Measurements from ENCODE around the gene SLC27A1. TPM values are rescaled to one million over a fixed set of nuclear protein-coding genes. Genes with fewer than 3 reads are reported as not detected.

The SLC27A1 gene
- total and polyA plus RNA-seq, 9 of the 15 experiments (the other 6 are each of a cell fraction or from before 2014, with no cell fraction given): 0.06 to 3.0 (median 1.1) TPM

DNA sequence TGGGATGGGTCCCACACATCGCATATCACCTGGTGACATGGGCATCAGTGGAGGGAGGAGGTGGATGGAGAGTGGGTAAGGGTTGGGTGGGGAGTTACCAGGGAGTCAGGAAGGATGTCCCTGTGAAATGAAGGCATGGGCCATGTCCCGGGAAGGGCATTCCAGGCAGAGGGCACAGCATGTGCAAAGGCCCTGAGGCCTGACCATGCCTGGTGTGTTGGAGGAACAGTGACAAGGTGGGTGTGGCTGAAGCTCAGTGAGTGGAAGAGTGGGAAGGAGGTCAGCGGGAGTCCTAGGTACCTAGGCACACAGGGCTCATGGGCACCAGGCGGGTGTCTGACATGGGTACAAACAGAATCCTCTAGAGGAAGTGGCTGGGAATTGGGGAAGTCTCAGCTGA is 74.1 kb downstream of the SLC27A1 start:
- CTCF ChIA-PET (ENCODE audit: low intra/inter-chr PET ratio): no interaction called here

DNA sequence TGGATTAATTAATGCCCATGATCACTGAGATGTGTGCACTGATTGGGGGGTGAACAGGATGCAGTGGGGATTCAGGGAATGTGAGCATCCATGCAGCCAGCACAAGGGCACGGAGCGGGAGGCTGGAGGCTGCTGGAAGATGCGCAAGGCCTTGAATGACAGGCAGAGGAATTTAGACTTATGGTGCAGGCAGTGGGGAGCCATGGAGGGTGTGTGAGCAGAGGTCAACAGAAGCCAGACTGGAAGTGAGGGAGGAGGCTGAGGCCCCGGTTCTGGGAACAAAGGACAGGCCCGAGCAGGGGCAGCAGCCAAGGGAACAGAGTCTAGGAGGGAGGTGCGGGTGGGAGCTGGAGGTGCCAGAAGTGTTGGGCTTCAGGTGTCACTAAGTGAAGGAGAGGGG is 77.8 kb downstream of the SLC27A1 start:
- ChIA-PET POLR2A (interaction anchor here (0.8 kb wide), 1 partner anchor 54 kb away, joined by 3 read pairs; no protein-coding TSS in a partner anchor), CTCF (ENCODE audit: low intra/inter-chr PET ratio) (no interaction called here)
- no peaks in the 10 kb centered on the region for H3K27me3 ChIP-seq (ENCODE audit: control insufficient read depth in 2 of 2, insufficient read depth in 2 of 2, low read length in 2 of 2)
- no peaks in the 10 kb centered on the region for H3K79me2 ChIP-seq (ENCODE audit: control insufficient read depth, insufficient read depth, low read length)
- FAIRE-seq: no peak
- H3K4me2 ChIP-seq (ENCODE audit: insufficient read depth, low read length): no peak overlapping the region
- intact Hi-C loops (cut with micrococcal nuclease): no loop called here
- 76% methylated on average over 6 of the region's 6 CpGs for WGBS (ENCODE audit: insufficient coverage, low coverage, missing lambda C conversion rate)
- no peaks in the 10 kb centered on the region for H3K9me3 ChIP-seq (replicated peaks; ENCODE audit: control insufficient read depth, insufficient read depth, low read depth, low read length)
- H3K4me3 ChIP-seq: no peak overlapping the region
- no peaks in the 10 kb centered on the region for H3K36me3 ChIP-seq (ENCODE audit: control insufficient read depth, insufficient read depth, low read length)
- peaks cover 5% of the 10 kb centered on the region for H3K9me1 ChIP-seq (ENCODE audit: control insufficient read depth, insufficient read depth, low read length)
- H2AFZ ChIP-seq (ENCODE audit: low read depth, low read length): 0 out of 2 replicates have a peak overlapping the region, but pooled peaks have one; percentile 16
- BruUV-seq (replicated peaks): no TSS peak
- no peak for ATAC-seq
- peaks cover 10 to 13% of the 10 kb centered on the region in 2 experiments for H3K4me1 ChIP-seq (replicated peaks in 1 of 2; ENCODE audit: control insufficient read depth in 2 of 2, insufficient read depth in 2 of 2, low read length in 2 of 2)
- DNase-seq (ENCODE audit: extremely low read depth in 1 of 4, low spot score in 3 of 4): no peak
- in situ Hi-C loops (cut with MboI): no loop called here
- H3K9ac ChIP-seq (ENCODE audit: insufficient read depth in 1 of 2, low read depth in 2 of 2, low read length in 2 of 2): peak overlapping the region in 1 of 2 experiments; percentile 55; a peak in 2 of 4 replicates
- H4K20me1 ChIP-seq (replicated peaks; ENCODE audit: control insufficient read depth, insufficient read depth, low read length): no peaks in the 10 kb centered on the region
- H3K27ac ChIP-seq (ENCODE audit: extremely low read depth, low read depth, low read length): no peak overlapping the region
- TF ChIP-seq, protein P1, sequence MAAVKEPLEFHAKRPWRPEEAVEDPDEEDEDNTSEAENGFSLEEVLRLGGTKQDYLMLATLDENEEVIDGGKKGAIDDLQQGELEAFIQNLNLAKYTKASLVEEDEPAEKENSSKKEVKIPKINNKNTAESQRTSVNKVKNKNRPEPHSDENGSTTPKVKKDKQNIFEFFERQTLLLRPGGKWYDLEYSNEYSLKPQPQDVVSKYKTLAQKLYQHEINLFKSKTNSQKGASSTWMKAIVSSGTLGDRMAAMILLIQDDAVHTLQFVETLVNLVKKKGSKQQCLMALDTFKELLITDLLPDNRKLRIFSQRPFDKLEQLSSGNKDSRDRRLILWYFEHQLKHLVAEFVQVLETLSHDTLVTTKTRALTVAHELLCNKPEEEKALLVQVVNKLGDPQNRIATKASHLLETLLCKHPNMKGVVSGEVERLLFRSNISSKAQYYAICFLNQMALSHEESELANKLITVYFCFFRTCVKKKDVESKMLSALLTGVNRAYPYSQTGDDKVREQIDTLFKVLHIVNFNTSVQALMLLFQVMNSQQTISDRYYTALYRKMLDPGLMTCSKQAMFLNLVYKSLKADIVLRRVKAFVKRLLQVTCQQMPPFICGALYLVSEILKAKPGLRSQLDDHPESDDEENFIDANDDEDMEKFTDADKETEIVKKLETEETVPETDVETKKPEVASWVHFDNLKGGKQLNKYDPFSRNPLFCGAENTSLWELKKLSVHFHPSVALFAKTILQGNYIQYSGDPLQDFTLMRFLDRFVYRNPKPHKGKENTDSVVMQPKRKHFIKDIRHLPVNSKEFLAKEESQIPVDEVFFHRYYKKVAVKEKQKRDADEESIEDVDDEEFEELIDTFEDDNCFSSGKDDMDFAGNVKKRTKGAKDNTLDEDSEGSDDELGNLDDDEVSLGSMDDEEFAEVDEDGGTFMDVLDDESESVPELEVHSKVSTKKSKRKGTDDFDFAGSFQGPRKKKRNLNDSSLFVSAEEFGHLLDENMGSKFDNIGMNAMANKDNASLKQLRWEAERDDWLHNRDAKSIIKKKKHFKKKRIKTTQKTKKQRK (IDR thresholded peaks at IDR 0.05; ENCODE audit: borderline replicate concordance, low read depth, low read length): no peak
- TF ChIP-seq ETV5 (CRISPR knock-in tag; IDR thresholded peaks at IDR 0.05; ENCODE audit: low read depth) (no peak), PCBP2 (IDR thresholded peaks at IDR 0.05; ENCODE audit: low read depth, low read length, poor library complexity, severe bottlenecking) (no peak), MECOM (CRISPR knock-in tag; IDR thresholded peaks at IDR 0.05) (no peak), U2AF1 (optimal IDR thresholded peaks at IDR 0.05; ENCODE audit: low read depth, low read length) (no peak), LEF1 (IDR thresholded peaks at IDR 0.05) (no peak)
- TF ChIP-seq, protein P2, sequence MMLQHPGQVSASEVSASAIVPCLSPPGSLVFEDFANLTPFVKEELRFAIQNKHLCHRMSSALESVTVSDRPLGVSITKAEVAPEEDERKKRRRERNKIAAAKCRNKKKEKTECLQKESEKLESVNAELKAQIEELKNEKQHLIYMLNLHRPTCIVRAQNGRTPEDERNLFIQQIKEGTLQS (IDR thresholded peaks at IDR 0.05): no peak
- TF ChIP-seq, protein P2 (CRISPR knock-in tag; conservative IDR thresholded peaks at IDR 0.05): no peak
- TF ChIP-seq, protein P3, sequence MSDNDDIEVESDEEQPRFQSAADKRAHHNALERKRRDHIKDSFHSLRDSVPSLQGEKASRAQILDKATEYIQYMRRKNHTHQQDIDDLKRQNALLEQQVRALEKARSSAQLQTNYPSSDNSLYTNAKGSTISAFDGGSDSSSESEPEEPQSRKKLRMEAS (CRISPR knock-in tag; IDR thresholded peaks at IDR 0.05): no peak

More for the DNA sequence above, 74.1 kb downstream of the SLC27A1 start:
- in situ Hi-C loops (cut with MboI): no loop called here
- Histone ChIP-seq H3K27me3 (ENCODE audit: control insufficient read depth in 2 of 2, insufficient read depth in 2 of 2, low read length in 2 of 2) (no peaks in the 10 kb centered on the region), H3K4me1 (replicated peaks in 1 of 2; ENCODE audit: control insufficient read depth in 2 of 2, insufficient read depth in 2 of 2, low read length in 2 of 2) (peaks cover 10 to 29% of the 10 kb centered on the region in 2 experiments), H3K4me3 (no peak overlapping the region), H3K9me3 (replicated peaks; ENCODE audit: control insufficient read depth, insufficient read depth, low read depth, low read length) (no peaks in the 10 kb centered on the region), H3K9me1 (ENCODE audit: control insufficient read depth, insufficient read depth, low read length) (peaks cover 5% of the 10 kb centered on the region), H4K20me1 (replicated peaks; ENCODE audit: control insufficient read depth, insufficient read depth, low read length) (no peaks in the 10 kb centered on the region), H3K4me2 (ENCODE audit: insufficient read depth, low read length) (no peak overlapping the region), H2AFZ (ENCODE audit: low read depth, low read length) (no peak overlapping the region), H3K79me2 (ENCODE audit: control insufficient read depth, insufficient read depth, low read length) (no peaks in the 10 kb centered on the region), H3K36me3 (ENCODE audit: control insufficient read depth, insufficient read depth, low read length) (no peaks in the 10 kb centered on the region), H3K27ac (ENCODE audit: extremely low read depth, low read depth, low read length) (no peak overlapping the region), H3K9ac (ENCODE audit: insufficient read depth in 1 of 2, low read depth in 2 of 2, low read length in 2 of 2) (peak overlapping the region in 1 of 2 experiments; percentile 33; a peak in 1 of 4 replicates)
- FAIRE-seq (no peak), ATAC-seq (no peak), DNase-seq (ENCODE audit: extremely low read depth in 1 of 4, low spot score in 3 of 4) (no peak)
- BruUV-seq (replicated peaks): no TSS peak
- peak; percentile 64; the same call in 1 of the 2 replicates for TF ChIP-seq BCOR (IDR thresholded peaks at IDR 0.05)
- no peak for TF ChIP-seq HNRNPUL1 (IDR thresholded peaks at IDR 0.05; ENCODE audit: low read length)
- TF ChIP-seq SMARCA5 (IDR thresholded peaks at IDR 0.05): peak; percentile 67; the same call in 1 of the 2 replicates
- intact Hi-C loops (cut with micrococcal nuclease): no loop called here
- 86% methylated on average over 4 of the region's 4 CpGs for WGBS (ENCODE audit: insufficient coverage, low coverage, missing lambda C conversion rate)
- POLR2A ChIA-PET: interaction anchor here (0.7 to 1.2 kb wide), 2 partner anchors 9 to 26 kb away, joined by 3 read pairs; no protein-coding TSS in a partner anchor
